ENCODE data around the gene SLC27A6.

GRCh38 chr5:129014185-129014584 lies 48.9 kb downstream of the SLC27A6 start:
- no peak for TF ChIP-seq CREB5 (CRISPR knock-in tag; IDR thresholded peaks at IDR 0.05; ENCODE audit: low read depth)
- TF ChIP-seq, protein P1, sequence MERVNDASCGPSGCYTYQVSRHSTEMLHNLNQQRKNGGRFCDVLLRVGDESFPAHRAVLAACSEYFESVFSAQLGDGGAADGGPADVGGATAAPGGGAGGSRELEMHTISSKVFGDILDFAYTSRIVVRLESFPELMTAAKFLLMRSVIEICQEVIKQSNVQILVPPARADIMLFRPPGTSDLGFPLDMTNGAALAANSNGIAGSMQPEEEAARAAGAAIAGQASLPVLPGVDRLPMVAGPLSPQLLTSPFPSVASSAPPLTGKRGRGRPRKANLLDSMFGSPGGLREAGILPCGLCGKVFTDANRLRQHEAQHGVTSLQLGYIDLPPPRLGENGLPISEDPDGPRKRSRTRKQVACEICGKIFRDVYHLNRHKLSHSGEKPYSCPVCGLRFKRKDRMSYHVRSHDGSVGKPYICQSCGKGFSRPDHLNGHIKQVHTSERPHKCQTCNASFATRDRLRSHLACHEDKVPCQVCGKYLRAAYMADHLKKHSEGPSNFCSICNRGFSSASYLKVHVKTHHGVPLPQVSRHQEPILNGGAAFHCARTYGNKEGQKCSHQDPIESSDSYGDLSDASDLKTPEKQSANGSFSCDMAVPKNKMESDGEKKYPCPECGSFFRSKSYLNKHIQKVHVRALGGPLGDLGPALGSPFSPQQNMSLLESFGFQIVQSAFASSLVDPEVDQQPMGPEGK (CRISPR knock-in tag; IDR thresholded peaks at IDR 0.05; ENCODE audit: borderline replicate concordance), result no peak
- TF ChIP-seq PPARA (CRISPR knock-in tag; IDR thresholded peaks at IDR 0.05; ENCODE audit: borderline replicate concordance), result no peak
- no peak for TF ChIP-seq RARB (CRISPR knock-in tag; IDR thresholded peaks at IDR 0.05)
- TF ChIP-seq BACH2 (CRISPR knock-in tag; IDR thresholded peaks at IDR 0.05; ENCODE audit: borderline replicate concordance), result no peak
- no peak for TF ChIP-seq ZFP3 (CRISPR knock-in tag; IDR thresholded peaks at IDR 0.05)
- TF ChIP-seq CSRNP3 (CRISPR knock-in tag; IDR thresholded peaks at IDR 0.05), result no peak
- no peak for TF ChIP-seq ZNF70 (CRISPR knock-in tag; IDR thresholded peaks at IDR 0.05)

Data from SK-N-SH treated with all-trans-retinoic acid at 6 μM for 48 hours (cell line).